ENCODE results near the gene BACE2.

BACE2 gene

DNA sequence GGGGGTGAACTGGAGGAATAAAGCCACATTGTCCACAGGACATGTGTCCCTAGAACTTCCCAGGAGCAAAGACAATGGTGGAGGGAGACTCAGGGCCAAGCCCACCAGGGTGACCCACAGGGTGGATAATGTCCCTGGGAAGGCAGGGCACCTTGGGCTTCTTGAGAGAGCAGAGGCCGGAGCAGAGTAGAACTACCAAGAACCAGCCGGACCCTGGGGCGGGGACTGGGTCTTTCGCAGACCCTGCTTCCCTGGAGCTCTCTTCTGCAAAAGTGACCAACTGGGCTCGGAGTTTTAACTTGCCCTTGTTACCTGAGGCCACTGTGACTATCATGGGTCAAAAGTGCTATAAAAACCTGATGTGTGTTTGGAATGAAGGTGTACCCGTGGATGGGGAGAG lies 147.8 kb downstream of the BACE2 start:
- no peak for TF ChIP-seq ZFX (IDR thresholded peaks at IDR 0.05; ENCODE audit: borderline replicate concordance)
- TF ChIP-seq, protein P1, sequence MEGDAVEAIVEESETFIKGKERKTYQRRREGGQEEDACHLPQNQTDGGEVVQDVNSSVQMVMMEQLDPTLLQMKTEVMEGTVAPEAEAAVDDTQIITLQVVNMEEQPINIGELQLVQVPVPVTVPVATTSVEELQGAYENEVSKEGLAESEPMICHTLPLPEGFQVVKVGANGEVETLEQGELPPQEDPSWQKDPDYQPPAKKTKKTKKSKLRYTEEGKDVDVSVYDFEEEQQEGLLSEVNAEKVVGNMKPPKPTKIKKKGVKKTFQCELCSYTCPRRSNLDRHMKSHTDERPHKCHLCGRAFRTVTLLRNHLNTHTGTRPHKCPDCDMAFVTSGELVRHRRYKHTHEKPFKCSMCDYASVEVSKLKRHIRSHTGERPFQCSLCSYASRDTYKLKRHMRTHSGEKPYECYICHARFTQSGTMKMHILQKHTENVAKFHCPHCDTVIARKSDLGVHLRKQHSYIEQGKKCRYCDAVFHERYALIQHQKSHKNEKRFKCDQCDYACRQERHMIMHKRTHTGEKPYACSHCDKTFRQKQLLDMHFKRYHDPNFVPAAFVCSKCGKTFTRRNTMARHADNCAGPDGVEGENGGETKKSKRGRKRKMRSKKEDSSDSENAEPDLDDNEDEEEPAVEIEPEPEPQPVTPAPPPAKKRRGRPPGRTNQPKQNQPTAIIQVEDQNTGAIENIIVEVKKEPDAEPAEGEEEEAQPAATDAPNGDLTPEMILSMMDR (IDR thresholded peaks at IDR 0.05) = no peak
- no peak overlapping the region for H3K27ac ChIP-seq

DNA sequence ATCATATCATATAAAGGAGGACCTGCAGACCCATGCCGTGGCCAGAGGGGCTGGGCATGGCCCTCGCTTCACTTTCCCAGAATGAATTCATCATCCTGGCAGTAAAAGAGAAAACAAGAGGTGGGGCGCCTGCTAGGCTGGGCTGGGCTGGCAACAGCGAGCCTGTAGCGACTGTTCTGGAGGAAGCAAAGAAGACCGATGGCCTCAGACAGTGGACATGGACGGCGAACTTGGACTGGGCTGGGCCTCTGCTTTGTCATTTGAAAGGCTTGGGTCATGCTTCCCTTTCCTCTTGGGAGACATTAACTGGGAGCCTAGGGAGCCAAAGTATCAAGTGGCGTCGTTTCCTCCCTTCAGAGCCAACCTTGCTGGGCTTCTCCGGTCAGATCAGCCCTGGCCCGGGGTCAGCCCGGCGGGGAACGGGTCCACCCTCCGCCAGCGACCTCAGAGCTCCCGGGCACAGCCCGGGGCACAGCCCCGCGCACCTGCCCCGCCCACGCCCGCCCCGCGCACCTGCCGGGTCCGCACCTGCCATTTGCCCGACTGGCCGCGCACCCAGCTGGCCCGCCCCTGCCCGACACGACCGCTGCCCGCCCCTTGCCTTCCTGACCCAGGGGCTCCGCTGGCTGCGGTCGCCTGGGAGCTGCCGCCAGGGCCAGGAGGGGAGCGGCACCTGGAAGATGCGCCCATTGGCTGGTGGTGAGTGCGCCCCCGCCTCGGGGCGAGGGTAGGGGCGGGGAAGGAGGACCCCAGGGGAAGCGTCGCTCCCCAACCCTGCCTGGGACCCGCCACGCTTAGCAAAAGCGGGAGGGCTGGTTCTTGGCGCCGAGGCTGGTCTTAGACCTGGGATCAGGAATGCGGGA lies 148.5 kb downstream of the BACE2 start, which contains the start of gene FAM3B:
FAM3B (plus strand) TSS at position 602 of the 863 bp plus-strand sequence; CDS start at position 681, 79 bp downstream.
- TF ChIP-seq, protein P1 (IDR thresholded peaks at IDR 0.05) = no peak
- TF ChIP-seq ZFX (IDR thresholded peaks at IDR 0.05; ENCODE audit: borderline replicate concordance) = no peak
- no peak within 1 kb of the TSS for H3K27ac ChIP-seq

DNA sequence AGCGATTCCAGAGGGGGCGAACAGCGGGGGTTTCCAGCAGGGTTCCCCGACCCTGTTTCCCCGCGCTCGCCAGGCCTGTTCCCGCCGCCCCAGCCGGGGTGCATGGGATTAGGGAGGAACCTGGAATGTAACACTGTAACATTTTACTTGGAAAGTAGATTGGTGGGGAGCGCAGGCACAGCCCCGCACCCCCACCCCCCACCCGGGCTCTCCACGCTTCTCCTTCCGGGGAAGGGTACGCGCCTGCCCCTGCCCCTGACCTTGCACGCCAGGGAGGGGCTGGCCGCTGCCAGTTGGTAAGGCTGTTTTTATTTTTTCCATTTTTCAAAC lies 149.1 kb downstream of the BACE2 start:
- no peak overlapping the region for H3K27ac ChIP-seq
- no peak for TF ChIP-seq ZFX (IDR thresholded peaks at IDR 0.05; ENCODE audit: borderline replicate concordance)
- TF ChIP-seq, protein P1 (IDR thresholded peaks at IDR 0.05) = no peak

DNA sequence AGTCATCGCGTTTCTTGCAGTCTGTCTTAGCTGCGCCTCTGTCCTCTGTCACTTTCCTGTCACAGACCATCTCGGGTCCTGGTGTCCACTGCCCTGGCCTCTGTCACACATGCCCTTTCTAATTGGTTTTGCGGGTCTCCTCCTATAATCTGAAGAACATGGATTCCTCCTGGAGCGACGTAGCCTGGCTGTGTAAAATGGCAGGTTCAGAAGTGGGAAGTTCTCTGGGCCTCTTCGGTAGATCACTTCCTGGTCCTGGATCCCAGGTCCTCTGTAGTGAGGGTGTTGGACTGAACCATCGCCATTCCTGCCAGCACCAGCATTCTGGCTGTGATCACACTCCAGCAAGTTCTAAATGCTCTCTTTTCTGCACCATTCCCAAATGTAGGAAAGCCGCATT lies 149.5 kb downstream of the BACE2 start:
- TF ChIP-seq ZFX (IDR thresholded peaks at IDR 0.05; ENCODE audit: borderline replicate concordance) = no peak
- TF ChIP-seq, protein P1 (IDR thresholded peaks at IDR 0.05) = no peak

DNA sequence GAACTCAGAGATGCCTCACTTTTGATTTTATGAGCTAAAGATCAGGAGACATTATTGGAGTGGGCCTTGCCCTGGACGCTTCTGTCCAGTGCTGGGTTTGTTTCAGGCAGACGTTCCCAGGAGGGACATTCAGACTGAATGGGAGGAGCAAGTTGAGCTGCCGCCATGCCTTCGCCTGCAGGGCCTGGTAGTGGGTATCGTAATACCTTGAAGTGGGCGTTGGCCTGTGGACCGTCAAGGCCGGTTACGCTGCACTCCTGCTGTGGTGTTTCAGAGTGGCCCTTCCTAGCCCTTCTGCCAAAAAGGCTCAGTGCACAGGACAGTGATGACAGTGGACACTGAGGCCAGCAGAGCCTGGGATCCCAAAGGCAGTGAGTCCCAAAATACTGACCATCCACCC lies 150.3 kb downstream of the BACE2 start:
- TF ChIP-seq, protein P1 (IDR thresholded peaks at IDR 0.05) = no peak
- TF ChIP-seq ZFX (IDR thresholded peaks at IDR 0.05; ENCODE audit: borderline replicate concordance) = no peak
- H3K27ac ChIP-seq = no peak overlapping the region

More for the DNA sequence above, 149.5 kb downstream of the BACE2 start:
- H3K27ac ChIP-seq = no peak overlapping the region

DNA sequence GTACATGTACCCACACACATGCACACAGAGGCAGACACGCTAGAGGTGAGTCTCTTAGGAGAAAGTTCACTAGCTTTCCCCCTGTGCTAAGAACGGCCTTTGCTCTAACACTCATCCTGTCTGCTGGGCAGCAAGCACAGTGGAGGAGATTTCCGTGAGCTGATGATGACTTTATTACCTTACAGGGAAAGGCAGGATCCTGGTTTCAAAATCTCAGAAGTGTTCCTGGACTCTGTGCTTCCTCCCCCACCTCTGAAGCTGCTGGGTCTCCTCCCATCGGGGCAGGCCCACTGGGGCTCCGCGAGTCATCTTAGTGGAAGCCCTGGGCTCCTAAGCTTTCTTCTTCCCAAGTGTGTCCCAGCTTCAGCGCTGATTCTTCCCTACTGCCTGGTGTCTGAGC lies 151.3 kb downstream of the BACE2 start:
- H3K27ac ChIP-seq = no peak overlapping the region
- no peak for TF ChIP-seq ZFX (IDR thresholded peaks at IDR 0.05; ENCODE audit: borderline replicate concordance)
- TF ChIP-seq, protein P1 (IDR thresholded peaks at IDR 0.05) = no peak

DNA sequence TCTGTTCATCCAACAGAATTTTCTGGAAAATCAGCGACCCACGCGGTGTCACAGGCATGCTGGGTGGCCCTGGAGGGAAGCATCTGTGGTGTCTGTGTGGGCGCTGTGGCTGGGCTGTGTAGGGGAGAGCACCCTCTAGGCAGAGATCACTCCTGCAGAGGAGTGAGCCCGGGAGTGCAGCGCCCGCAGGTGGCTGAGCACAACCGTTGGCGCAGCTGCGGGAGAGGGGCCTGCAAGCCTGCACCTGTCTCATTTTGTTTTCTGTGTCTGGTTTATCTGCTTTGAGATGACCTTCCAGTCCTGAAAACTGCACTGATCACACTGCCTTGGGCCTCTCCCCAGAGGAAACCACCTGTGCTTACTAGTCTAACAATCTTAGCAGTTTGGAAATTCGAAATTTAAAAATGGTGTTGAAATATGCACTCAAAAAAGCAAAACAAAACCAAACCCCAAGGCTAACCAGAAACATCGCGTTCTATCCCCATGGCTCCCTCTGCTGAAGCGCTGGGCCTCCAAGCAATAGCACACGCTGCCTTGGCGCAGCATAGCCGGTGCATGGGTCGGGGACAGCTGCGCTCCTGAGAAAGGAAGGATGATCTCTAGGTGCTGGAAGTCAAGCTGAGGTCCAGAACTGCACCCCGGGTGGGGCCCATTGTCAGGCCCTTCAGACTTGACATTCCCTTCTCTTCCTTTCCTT lies 153.4 kb downstream of the BACE2 start:
- TF ChIP-seq, protein P1 (IDR thresholded peaks at IDR 0.05) = no peak
- no peak for TF ChIP-seq ZFX (IDR thresholded peaks at IDR 0.05; ENCODE audit: borderline replicate concordance)
- no peak overlapping the region for H3K27ac ChIP-seq

Data from 22Rv1 (cell line).